ENCODE data around the gene TMED1. TPM values are rescaled to one million over a fixed set of nuclear protein-coding genes. Genes with fewer than 3 reads are reported as not detected.

Gene TMED1
- total and polyA plus RNA-seq, 2 experiments from 2014 or later = 65.0 to 95.4 TPM

GRCh38 chr19:10819124-10820060 is 16.6 kb downstream of the TMED1 start:
- Histone ChIP-seq H3K79me2 (peaks cover 23% of the 10 kb centered on the region), H3K27ac (no peak overlapping the region), H3K9me3 (ENCODE audit: low read depth) (no peaks in the 10 kb centered on the region), H3K36me3 (replicated peaks; ENCODE audit: insufficient read depth, low read depth) (no peaks in the 10 kb centered on the region), H3K4me3 (no peak overlapping the region), H3K4me2 (no peak overlapping the region), H3K4me1 (ENCODE audit: insufficient read depth) (peaks cover 5% of the 10 kb centered on the region), H4K20me1 (ENCODE audit: insufficient read depth, poor library complexity, severe bottlenecking) (no peaks in the 10 kb centered on the region), H3K9me2 (replicated peaks; ENCODE audit: insufficient read depth) (no peaks in the 10 kb centered on the region), H3K27me3 (no peaks in the 10 kb centered on the region), H2AFZ (no peak overlapping the region)
- WGBS (ENCODE audit: low lambda C conversion rate, missing lambda C conversion rate) = 98% methylated on average over 27 of the region's 27 CpGs
- TF ChIP-seq EZH2 (IDR thresholded peaks at IDR 0.05; ENCODE audit: borderline replicate concordance) (no peak), CTCF (IDR thresholded peaks at IDR 0.05; ENCODE audit: poor library complexity) (no peak), EZH2phosphoT487 (IDR thresholded peaks at IDR 0.05; ENCODE audit: low read depth, severe bottlenecking, unreplicated experiment) (no peak)
- peak; percentile 2 for DNase-seq (ENCODE audit: low spot score)

GRCh38 chr19:10818301-10819123 is 17.5 kb downstream of the TMED1 start:
- TF ChIP-seq EZH2 (IDR thresholded peaks at IDR 0.05; ENCODE audit: borderline replicate concordance) (no peak), EZH2phosphoT487 (IDR thresholded peaks at IDR 0.05; ENCODE audit: low read depth, severe bottlenecking, unreplicated experiment) (no peak), CTCF (IDR thresholded peaks at IDR 0.05; ENCODE audit: poor library complexity) (no peak)
- no peaks in the 10 kb centered on the region for H3K36me3 ChIP-seq (replicated peaks; ENCODE audit: insufficient read depth, low read depth)

GRCh38 chr19:10817291-10818038 is 18.5 kb downstream of the TMED1 start:
- Histone ChIP-seq H3K9me3 (ENCODE audit: low read depth) (no peaks in the 10 kb centered on the region), H3K36me3 (replicated peaks; ENCODE audit: insufficient read depth, low read depth) (no peaks in the 10 kb centered on the region), H3K27ac (peak overlapping the region; percentile 98), H3K79me2 (peaks cover 23% of the 10 kb centered on the region), H3K4me1 (ENCODE audit: insufficient read depth) (peaks cover 14% of the 10 kb centered on the region), H2AFZ (no peak overlapping the region), H3K27me3 (no peaks in the 10 kb centered on the region), H3K9me2 (replicated peaks; ENCODE audit: insufficient read depth) (no peaks in the 10 kb centered on the region), H3K4me2 (peak overlapping the region; percentile 79), H4K20me1 (ENCODE audit: insufficient read depth, poor library complexity, severe bottlenecking) (no peaks in the 10 kb centered on the region), H3K4me3 (peak overlapping the region; percentile 33)
- DNase-seq (ENCODE audit: low spot score) = peak; percentile 80
- TF ChIP-seq EZH2phosphoT487 (IDR thresholded peaks at IDR 0.05; ENCODE audit: low read depth, severe bottlenecking, unreplicated experiment) = no peak
- TF ChIP-seq CTCF (IDR thresholded peaks at IDR 0.05; ENCODE audit: poor library complexity) = no peak
- no peak for TF ChIP-seq EZH2 (IDR thresholded peaks at IDR 0.05; ENCODE audit: borderline replicate concordance)
- WGBS (ENCODE audit: low lambda C conversion rate, missing lambda C conversion rate) = 58% methylated on average over 23 of the region's 42 CpGs

More at GRCh38 chr19:10818301-10819123, 17.5 kb downstream of the TMED1 start:
- no peak overlapping the region for H2AFZ ChIP-seq
- H3K9me3 ChIP-seq (ENCODE audit: low read depth) = no peaks in the 10 kb centered on the region
- H3K4me3 ChIP-seq = no peak overlapping the region
- peaks cover 23% of the 10 kb centered on the region for H3K79me2 ChIP-seq
- peak overlapping the region; percentile 98 for H3K27ac ChIP-seq
- no peaks in the 10 kb centered on the region for H3K27me3 ChIP-seq
- peak; percentile 4 for DNase-seq (ENCODE audit: low spot score)
- 96% methylated on average over 19 of the region's 19 CpGs for WGBS (ENCODE audit: low lambda C conversion rate, missing lambda C conversion rate)
- peak overlapping the region; percentile 79 for H3K4me2 ChIP-seq
- no peaks in the 10 kb centered on the region for H3K9me2 ChIP-seq (replicated peaks; ENCODE audit: insufficient read depth)
- H4K20me1 ChIP-seq (ENCODE audit: insufficient read depth, poor library complexity, severe bottlenecking) = no peaks in the 10 kb centered on the region
- peaks cover 6% of the 10 kb centered on the region for H3K4me1 ChIP-seq (ENCODE audit: insufficient read depth)
